ENCODE data around the gene CCNL1. TPM values are rescaled to one million over a fixed set of nuclear protein-coding genes. Genes with fewer than 3 reads are reported as not detected.
"Not testable (repeated sequence)": the region's sequence is repeated elsewhere in the genome, so short reads cannot be mapped to it uniquely, and the experiment has no call there.

Gene CCNL1
- total RNA-seq, 1 donor from 2014 or later: 116 TPM

GRCh38 chr3:157199841-157200240 lies 39.9 kb upstream of the CCNL1 start:
- DNase-seq (ENCODE audit: extremely low spot score, unreplicated experiment): no peak
- H3K4me3 Mint-ChIP-seq (ENCODE audit: unreplicated experiment): no peak overlapping the region
- TF ChIP-seq, protein P1, sequence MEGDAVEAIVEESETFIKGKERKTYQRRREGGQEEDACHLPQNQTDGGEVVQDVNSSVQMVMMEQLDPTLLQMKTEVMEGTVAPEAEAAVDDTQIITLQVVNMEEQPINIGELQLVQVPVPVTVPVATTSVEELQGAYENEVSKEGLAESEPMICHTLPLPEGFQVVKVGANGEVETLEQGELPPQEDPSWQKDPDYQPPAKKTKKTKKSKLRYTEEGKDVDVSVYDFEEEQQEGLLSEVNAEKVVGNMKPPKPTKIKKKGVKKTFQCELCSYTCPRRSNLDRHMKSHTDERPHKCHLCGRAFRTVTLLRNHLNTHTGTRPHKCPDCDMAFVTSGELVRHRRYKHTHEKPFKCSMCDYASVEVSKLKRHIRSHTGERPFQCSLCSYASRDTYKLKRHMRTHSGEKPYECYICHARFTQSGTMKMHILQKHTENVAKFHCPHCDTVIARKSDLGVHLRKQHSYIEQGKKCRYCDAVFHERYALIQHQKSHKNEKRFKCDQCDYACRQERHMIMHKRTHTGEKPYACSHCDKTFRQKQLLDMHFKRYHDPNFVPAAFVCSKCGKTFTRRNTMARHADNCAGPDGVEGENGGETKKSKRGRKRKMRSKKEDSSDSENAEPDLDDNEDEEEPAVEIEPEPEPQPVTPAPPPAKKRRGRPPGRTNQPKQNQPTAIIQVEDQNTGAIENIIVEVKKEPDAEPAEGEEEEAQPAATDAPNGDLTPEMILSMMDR (IDR thresholded peaks at IDR 0.05): no peak
- H3K9me3 Mint-ChIP-seq (ENCODE audit: unreplicated experiment): peaks cover 11% of the 10 kb centered on the region
- H3K27ac Mint-ChIP-seq (ENCODE audit: unreplicated experiment): no peak overlapping the region
- H3K4me1 Mint-ChIP-seq (ENCODE audit: unreplicated experiment): peaks cover 9% of the 10 kb centered on the region
- H3K27me3 Mint-ChIP-seq (ENCODE audit: unreplicated experiment): no peaks in the 10 kb centered on the region
- no peaks in the 10 kb centered on the region for H3K36me3 Mint-ChIP-seq (ENCODE audit: unreplicated experiment)

DNA sequence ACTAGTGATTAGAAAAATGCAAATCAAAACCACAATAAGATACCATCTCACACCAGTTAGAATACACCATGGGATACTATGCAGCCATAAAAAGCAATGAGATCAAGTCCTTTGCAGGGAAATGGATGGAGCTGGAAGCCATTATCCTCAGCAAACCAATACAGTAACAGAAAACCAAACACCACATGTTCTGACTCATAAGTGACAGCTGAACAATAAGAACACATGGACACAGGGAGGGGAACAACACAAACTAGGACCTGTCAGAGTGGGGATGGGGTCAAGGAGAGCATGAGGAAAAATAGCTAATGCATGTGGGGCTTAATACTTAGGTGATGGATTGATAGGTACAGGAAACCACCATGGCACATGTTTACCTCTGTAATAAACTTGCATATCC lies 36.0 kb upstream of the CCNL1 start:
- DNase-seq (ENCODE audit: extremely low spot score, unreplicated experiment): no peak
- Mint-ChIP-seq H3K36me3 (ENCODE audit: unreplicated experiment) (no peaks in the 10 kb centered on the region), H3K4me3 (ENCODE audit: unreplicated experiment) (no peak overlapping the region), H3K9me3 (ENCODE audit: unreplicated experiment) (peaks cover 11% of the 10 kb centered on the region), H3K27ac (ENCODE audit: unreplicated experiment) (no peak overlapping the region), H3K4me1 (ENCODE audit: unreplicated experiment) (no peaks in the 10 kb centered on the region), H3K27me3 (ENCODE audit: unreplicated experiment) (no peaks in the 10 kb centered on the region)
- TF ChIP-seq, protein P1 (IDR thresholded peaks at IDR 0.05): no peak

GRCh38 chr3:157191149-157191548 lies 31.2 kb upstream of the CCNL1 start:
- not testable (repeated sequence) for H3K27ac Mint-ChIP-seq (ENCODE audit: unreplicated experiment); H3K27me3 Mint-ChIP-seq (ENCODE audit: unreplicated experiment); H3K4me3 Mint-ChIP-seq (ENCODE audit: unreplicated experiment); DNase-seq (ENCODE audit: extremely low spot score, unreplicated experiment); H3K4me1 Mint-ChIP-seq (ENCODE audit: unreplicated experiment)
- H3K36me3 Mint-ChIP-seq (ENCODE audit: unreplicated experiment): peaks cover 16% of the 10 kb centered on the region
- peaks cover 47% of the 10 kb centered on the region for H3K9me3 Mint-ChIP-seq (ENCODE audit: unreplicated experiment)

DNA sequence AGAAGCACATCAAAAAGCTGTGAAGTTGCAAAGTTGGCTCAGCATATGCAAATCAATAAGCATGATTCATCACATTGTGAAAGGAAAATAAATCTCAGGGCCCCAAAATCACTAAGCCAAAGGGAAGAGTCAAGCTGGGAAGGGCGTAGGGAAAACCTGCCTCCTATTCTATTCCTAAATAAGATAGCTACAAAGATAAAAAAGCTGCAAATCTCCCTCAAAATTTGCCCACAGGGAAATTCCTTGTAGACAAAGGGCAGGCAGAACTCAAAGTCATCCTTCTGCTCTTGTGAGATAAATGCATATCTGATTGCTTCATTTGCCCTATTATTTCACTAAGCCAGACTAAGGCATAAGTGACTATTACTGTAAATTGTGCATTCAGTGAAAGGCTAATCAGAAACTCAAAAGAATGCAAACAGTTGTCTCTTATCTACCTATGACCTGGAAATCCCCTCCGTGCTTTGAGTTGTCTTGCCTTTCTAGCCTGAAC lies 30.5 kb upstream of the CCNL1 start:
- H3K4me1 Mint-ChIP-seq (ENCODE audit: unreplicated experiment): no peaks in the 10 kb centered on the region
- no peak overlapping the region for H3K27ac Mint-ChIP-seq (ENCODE audit: unreplicated experiment)
- H3K27me3 Mint-ChIP-seq (ENCODE audit: unreplicated experiment): no peaks in the 10 kb centered on the region
- TF ChIP-seq, protein P1 (IDR thresholded peaks at IDR 0.05): no peak
- H3K36me3 Mint-ChIP-seq (ENCODE audit: unreplicated experiment): peaks cover 21% of the 10 kb centered on the region
- H3K4me3 Mint-ChIP-seq (ENCODE audit: unreplicated experiment): no peak overlapping the region
- DNase-seq (ENCODE audit: extremely low spot score, unreplicated experiment): no peak
- H3K9me3 Mint-ChIP-seq (ENCODE audit: unreplicated experiment): peaks cover 44% of the 10 kb centered on the region

GRCh38 chr3:157188391-157188790 lies 28.4 kb upstream of the CCNL1 start:
- TF ChIP-seq, protein P1 (IDR thresholded peaks at IDR 0.05): no peak
- no peaks in the 10 kb centered on the region for H3K4me1 Mint-ChIP-seq (ENCODE audit: unreplicated experiment)
- peaks cover 27% of the 10 kb centered on the region for H3K36me3 Mint-ChIP-seq (ENCODE audit: unreplicated experiment)
- H3K9me3 Mint-ChIP-seq (ENCODE audit: unreplicated experiment): peaks cover 49% of the 10 kb centered on the region
- H3K27me3 Mint-ChIP-seq (ENCODE audit: unreplicated experiment): no peaks in the 10 kb centered on the region
- no peak for DNase-seq (ENCODE audit: extremely low spot score, unreplicated experiment)
- H3K27ac Mint-ChIP-seq (ENCODE audit: unreplicated experiment): no peak overlapping the region
- no peak overlapping the region for H3K4me3 Mint-ChIP-seq (ENCODE audit: unreplicated experiment)

- Mint-ChIP-seq H3K4me1 (ENCODE audit: unreplicated experiment) (no peaks in the 10 kb centered on the region), H3K9me3 (ENCODE audit: unreplicated experiment) (peaks cover 21% of the 10 kb centered on the region), H3K36me3 (ENCODE audit: unreplicated experiment) (peaks cover 23% of the 10 kb centered on the region), H3K27me3 (ENCODE audit: unreplicated experiment) (no peaks in the 10 kb centered on the region), H3K27ac (ENCODE audit: unreplicated experiment) (no peak overlapping the region), H3K4me3 (ENCODE audit: unreplicated experiment) (no peak overlapping the region)
- DNase-seq (ENCODE audit: extremely low spot score, unreplicated experiment): no peak
- TF ChIP-seq, protein P1 (IDR thresholded peaks at IDR 0.05): no peak
These were observed 22.9 kb upstream of the CCNL1 start for GRCh38 chr3:157182879-157183278.
